HG03066 (cell line): ENCODE results near the gene ZFP36.
"Not testable (repeated sequence)": the region's sequence is repeated elsewhere in the genome, so short reads cannot be mapped to it uniquely, and the experiment has no call there.

Experiments used
- ATAC-seq: cut with Tn5 transposase; IDR thresholded peaks from one replicate; pipeline ENCODE4 v1.9.1; 2021; ENCODE audit warnings: low read depth; ENCODE audit not compliant: unreplicated experiment

ZFP36 gene, protein sequence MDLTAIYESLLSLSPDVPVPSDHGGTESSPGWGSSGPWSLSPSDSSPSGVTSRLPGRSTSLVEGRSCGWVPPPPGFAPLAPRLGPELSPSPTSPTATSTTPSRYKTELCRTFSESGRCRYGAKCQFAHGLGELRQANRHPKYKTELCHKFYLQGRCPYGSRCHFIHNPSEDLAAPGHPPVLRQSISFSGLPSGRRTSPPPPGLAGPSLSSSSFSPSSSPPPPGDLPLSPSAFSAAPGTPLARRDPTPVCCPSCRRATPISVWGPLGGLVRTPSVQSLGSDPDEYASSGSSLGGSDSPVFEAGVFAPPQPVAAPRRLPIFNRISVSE

DNA sequence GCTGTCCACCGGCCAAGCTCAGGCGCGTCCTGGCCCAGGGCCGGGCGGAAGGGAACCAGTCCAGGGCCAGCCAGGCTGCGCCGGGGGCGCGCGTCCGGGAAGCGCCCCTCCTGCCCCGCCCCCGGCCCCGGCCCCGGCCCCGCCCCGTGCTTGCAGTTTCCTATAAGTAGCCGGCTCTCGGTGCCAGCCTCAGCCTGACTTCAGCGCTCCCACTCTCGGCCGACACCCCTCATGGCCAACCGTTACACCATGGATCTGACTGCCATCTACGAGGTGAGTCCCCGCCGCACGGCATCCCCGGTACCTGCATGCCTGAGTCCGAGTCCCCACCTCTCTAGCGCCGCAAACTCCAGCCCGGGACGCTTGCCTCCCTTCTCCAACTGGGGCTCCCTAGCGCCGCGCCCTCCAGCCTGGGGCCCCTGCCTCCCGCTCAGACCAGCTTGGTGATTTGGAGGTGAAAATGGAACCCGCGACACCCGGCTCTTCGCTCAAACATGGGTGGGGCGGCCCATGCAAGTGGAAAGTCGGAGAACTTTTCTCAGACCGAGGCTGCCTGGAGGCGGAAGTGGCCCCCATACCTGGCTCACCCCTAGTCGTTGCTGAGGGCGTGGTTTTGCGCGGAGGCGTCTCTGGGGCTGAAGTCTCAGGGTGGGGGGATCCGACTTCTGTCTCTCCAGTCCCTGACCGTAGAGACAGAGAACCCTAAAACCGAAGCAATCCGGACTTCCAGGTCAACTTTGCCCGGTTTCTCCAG is at the start of gene ZFP36:
Gene ZFP36, plus strand, starts transcription at position 192 of the 754 bp plus-strand sequence. Its CDS starts 58 bp downstream, at position 250.
- ATAC-seq, result no peak

DNA sequence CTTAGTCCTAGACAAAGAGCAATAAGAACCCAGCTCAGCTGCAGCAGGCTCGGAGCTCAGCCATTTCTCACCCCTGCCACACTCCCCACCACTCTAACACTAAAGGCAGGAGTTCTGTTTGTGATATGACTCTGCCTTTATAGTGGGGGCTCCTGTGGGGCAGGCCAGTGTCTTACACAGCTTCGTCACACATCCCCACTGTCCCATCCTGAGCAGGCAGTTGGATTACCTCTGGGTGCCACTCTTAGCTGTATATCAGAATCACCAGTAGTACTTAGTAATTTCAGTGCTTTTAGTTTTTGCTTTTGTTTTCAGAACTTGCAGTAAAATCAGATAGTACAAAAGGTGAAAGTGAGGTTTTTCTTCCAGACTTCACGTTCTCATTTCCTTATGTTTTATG is 47.6 kb upstream of the ZFP36 start:
- ATAC-seq, result no peak

DNA sequence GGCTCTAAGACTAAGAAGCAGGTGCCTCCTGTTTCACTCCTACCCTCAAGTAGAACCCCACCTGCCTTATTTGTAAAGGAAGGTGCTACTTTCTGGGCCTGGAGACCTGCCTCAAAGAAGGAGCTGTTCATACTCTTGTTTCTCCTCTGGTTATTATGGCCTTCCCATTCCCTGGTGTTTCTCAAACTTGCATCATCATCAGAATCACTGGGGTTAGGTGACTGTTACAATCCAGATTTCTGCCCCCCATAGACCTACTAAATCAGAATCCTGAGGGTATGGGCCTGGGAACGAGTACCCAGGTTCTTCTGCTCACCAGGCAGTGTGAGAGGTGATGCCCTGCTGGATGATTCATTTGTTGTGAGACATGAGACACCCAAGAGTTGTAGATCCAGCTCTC is 46.0 kb upstream of the ZFP36 start:
- ATAC-seq, result no peak

DNA sequence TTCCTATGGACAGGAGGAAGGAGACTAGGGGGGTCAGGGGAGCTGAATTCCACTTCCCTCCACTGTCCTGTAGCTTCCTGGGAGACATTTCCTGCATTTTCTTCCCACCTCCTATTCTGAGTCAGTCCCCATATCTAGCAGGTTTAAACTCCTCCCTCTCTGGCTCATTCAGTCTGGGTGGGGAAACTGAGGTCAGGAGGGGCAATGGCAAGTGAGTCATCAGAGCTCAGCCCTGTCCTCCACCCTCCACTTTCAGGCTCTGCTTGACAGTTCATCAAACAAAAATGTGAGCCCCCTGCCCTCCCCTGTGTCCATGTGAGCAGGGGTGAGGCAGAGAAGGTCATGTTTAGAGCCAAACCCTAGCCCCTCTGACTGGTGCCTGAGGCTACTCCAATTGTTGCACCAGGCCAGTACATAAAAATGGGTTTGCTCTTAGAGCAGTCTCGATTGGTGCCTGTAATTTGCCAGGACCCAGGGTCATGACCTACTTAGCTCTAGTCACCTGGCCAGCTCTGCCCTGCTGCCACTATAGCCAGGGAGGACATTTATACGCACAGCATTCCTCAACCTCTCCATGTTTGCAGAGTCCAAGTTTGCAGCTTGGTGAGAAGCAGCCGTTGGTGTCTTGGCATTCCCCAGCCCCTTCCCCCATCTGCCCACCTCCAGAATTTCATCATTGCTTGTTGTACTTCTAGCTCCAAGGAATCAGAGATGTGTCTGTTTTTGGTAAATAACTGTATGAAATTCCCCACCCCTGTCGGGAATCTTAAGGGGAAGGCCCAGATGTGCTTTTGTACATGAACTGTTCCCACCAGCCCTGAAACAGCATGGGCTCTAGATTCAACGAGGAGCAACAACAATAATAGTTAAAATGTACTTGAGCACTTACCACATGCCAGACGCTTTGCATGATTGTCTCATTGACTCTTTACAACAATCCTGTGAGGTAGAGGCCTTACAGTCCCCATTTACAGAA is 43.7 kb upstream of the ZFP36 start:
- ATAC-seq, result no peak

DNA sequence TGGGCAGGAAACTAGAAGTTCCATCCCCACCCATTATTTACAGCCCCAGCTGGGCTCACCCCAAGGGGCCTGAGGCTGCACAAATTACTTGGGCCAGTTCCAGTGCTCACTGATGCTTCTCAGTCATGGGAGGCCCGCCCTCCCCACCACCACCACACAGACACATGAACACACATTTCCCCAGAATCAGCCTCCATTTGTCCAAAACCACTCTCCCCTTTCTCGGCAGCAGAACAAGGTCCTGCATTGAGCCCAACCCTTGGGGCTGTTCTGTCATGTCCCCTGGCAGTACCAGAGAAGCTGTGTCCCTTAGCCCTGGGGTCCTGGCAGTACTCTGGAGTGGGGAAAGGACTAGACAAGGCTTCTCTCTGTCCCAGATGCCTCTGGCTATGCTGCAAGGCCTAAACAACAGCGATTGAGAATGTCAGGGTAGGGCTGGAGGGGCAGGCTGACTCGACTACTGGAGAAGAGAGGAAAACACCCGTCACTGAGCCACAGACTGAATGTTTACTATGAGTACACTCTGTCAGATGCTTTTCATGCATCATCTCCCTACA is 42.7 kb upstream of the ZFP36 start:
- no peak for ATAC-seq

DNA sequence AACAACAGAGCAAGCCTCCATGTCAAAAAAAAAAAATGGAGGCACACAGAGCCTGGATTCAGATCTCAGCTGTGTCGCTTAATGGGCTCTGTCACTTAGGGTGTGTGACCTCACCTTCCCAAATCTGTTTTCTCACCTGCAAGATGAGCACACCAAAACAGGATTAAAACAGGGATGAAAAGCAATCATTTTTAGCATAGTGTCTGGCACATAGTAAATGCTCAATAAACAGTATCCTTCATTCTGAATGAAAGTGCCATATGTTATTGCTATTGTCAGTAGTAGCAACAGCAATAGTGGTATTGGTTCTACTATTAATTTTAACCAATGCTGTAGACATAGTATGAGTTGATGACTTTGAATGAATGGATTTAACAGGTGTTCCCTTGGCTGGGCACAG is 41.1 kb upstream of the ZFP36 start:
- ATAC-seq, result no peak

DNA sequence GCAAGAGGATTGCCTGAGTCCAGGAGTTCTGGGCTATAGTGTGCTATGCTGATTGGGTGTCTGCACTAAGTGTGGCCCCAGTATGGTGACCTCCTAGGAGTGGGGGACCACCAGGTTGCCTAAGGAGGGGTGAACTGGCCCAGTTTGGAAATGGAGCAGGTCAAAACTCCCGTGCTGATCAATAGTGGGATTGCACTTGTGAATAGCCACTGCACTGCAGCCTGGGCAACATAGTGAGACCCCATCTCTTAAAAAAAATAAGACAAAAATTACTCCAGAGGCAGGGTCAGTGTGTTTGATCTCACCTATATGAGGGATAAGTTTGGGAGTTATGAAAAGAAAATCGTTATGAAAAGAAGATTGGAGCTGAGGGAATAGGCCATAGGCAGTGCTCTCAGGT is 37.4 kb upstream of the ZFP36 start:
- no peak for ATAC-seq

DNA sequence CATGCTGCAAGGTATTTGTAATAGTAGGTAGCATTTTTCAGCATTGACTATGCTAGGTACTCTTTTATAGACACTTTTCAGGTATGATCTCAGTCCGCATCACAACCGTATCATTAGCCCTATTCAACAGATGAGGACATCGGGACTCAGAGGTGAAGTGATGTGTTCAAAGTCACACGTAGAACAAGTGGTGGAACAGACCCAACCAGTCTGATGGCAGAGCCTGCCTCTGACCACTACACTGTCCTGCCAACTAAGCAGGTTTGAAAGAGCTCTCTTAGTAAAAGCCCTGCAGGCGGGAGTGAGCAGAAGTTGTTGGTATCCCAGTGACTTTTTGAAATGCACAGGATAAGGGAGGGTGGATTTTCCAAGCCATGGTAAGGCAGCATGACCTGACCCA is 35.9 kb upstream of the ZFP36 start:
- ATAC-seq, result no peak

DNA sequence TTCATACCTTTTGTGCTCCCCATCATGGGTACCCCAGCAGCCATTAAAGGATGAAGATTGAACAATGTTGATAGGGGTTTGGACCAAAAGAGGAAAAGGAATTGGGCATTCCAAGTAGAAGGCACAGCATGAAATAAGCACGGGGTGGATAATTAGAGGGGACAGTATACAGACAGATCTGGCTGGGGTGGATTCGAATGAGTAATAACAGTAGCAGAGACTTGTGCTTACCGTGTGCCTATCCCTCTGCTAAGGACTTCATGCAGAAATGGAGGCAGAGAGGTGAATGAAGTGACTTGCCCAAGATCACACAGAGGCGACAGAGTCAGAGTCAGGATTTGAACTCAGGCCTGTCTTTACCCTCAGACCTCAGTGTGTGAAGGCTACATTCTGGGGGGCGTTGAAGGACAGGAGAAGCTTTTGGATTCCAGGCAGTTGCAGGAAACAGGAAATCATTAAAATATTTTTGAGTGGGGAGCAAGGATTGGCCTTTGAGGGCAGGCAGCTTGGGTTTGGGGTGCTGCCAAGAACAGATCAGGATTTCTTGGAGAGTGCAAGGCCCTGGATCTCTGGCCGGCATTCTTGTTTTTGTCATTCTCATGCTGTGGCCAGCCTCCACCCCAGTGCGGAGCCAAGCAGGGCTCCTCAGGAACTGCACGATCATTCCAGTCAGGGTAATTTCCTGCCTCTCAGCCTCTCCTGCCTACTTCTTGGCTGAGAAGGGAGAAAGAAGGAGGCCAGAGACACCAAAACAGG is 34.4 kb upstream of the ZFP36 start:
- no peak for ATAC-seq

DNA sequence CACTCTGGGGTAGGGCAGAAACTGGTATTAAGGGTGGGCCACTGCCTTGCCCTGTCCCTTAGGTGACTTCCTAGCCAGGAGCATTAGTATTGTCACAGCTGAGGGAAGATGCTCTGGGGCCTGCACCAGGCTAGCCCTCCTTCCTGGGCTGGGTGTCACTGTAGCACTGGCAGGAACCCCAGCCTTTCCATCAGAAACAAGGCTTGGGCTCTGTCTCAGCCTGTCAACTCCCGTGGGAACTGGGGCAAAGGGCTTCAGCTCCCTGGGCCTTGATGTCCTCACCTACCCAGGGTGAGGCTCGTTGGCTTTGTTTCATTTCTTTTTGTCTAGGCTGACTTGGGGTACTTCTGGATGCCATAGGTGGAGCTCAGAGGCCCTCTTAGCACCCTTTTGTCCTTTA is 33.7 kb upstream of the ZFP36 start:
- ATAC-seq, result no peak

DNA sequence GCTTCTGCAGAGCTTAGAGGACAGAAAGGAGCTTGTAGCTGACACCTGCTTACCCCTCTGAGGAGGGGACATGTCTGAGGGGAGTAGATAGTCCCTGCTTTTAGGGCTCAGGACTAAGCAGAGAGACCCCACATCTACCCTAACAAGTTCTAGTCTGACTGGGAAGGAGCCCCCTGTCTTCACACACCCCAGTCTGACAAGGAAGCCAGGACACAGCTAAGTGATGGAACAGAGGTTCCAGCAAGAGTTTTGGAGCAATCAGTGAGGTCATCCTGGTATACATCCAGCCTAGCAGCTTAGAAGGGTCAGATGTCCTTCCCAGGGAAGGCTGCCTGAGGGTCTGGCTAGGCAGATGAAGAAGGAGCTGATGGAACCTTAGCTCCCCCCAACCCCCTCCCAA is 30.7 kb upstream of the ZFP36 start:
- no peak for ATAC-seq

DNA sequence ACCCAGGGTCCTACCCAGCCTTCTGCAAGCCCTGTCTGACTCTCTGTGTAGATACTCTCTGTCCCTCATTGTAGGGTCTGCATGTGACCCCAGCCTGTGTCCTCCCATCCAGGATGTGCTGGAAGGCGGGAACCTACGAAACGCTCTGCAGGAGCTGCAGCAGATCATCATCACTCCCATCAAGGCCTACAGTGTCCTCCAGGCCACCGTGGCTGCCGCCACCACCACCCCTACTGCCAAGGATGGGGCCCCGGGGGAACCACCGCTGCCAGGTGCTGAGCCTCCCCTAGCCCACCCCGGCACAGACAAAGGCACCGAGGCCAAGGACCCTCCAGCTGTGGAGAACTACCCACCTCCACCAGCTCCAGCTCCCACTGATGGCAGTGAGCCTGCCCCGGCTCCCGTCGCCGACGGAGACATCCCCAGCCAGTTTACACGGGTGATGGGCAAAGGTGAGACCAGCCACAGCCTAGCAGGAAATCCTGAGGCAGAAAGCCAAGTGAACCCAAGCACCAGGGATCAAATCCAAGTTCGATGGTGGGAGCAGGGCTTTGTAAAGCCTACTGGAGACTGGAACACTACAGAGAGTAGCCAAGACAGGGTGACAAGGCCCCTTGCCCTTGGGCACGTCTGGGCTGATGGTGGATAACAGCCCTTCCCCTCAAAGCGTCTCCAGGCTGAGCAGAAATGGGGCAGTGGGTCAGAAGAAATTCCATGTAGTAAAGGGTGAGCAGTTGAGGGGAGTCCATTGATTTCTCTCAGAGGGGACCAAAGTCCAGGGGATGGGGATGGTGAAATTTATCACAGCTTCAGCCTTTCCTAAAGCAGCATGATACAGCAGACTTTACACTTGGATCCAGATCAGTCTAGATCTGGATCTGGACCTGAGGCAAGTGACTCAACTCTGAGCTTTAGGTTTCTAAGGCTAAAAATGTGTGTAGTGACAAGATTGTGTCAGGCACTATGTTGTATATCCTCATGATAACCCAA is 29.0 kb upstream of the ZFP36 start:
- no peak for ATAC-seq

DNA sequence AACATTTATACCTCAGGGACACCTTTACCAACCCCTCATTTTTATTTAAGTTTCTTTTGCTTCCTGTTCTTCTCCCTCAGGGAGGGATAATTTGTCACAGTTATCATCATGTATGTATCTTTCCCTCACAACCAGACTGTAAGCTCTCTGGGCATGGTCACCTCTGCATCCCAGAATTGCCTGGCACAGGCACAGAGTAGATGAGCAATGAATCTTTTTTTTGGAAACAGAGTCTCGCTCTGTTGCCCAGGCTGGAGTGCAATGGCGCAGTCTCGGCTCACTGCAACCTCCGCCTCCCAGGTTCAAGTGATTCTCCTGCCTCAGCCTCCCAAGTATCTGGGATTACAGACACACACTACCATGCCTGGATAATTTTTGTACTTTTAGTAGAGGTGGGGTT is 27.3 kb upstream of the ZFP36 start:
- ATAC-seq, result not testable (repeated sequence)

DNA sequence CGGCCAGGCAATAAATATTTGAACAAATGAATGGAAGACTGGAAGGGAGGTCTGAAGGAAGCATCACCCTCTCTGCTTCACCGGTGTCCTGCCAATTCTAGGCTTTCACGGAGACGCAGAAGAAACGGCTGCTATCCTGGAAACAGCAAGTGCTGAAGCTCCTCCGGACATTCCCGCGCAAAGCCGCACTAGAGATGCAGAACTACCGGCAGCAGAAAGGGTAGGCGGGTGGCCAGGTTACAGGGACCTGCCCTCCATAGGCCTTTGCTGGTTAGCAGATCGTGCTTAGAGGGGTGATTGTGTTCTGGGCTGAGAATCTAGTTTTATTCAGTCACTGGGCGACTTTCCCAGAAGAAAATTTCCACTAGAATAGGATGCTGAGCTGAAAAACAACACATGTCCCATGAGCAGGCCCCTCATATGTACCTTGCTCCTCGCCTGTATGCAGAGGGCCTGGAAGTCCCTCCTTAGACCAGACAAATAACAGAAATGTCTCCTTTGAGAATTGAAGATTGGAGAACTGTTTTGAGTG is 26.7 kb upstream of the ZFP36 start:
- no peak for ATAC-seq

DNA sequence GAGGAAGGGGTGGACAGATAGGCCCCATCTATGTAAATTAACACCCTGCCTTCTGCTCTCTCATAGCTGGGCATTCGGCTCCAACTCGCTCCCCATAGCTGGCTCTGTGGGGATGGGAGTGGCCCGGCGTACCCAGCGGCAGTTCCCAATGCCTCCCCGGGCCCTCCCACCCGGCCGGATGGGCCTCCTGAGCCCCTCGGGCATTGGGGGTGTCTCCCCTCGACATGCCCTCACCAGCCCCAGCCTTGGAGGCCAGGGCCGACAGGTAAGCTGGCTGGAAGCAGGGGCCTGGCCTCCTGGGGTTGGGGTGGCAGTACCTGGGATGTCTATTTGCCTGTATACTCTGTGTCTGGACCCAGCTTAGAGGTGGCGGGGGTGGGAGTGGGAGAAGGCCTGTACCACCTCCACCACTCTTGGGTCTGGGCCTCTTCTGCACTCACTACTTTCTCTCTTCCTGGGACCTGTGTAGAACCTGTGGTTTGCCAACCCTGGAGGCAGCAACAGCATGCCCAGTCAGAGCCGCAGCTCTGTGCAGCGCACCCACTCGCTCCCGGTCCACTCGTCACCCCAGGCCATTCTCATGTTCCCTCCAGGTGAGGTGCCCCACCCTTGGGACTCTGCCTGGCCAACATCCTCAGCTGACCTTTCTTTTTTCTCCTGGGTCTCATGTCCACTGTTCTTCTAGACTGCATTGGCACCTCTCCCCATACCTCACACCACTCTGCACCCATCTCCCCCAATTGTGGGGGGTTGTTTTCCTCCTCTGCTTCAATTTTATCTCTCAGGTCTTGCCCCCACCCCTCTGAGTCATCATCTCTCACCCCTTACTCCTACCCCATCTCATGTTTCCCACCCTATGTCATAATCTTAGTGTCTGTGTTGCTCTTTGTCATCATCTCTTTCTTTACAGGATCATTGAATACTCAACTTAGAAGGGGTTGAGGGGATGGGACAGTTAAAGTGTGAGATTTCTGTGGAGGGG is 25.8 kb upstream of the ZFP36 start:
- ATAC-seq, result no peak

DNA sequence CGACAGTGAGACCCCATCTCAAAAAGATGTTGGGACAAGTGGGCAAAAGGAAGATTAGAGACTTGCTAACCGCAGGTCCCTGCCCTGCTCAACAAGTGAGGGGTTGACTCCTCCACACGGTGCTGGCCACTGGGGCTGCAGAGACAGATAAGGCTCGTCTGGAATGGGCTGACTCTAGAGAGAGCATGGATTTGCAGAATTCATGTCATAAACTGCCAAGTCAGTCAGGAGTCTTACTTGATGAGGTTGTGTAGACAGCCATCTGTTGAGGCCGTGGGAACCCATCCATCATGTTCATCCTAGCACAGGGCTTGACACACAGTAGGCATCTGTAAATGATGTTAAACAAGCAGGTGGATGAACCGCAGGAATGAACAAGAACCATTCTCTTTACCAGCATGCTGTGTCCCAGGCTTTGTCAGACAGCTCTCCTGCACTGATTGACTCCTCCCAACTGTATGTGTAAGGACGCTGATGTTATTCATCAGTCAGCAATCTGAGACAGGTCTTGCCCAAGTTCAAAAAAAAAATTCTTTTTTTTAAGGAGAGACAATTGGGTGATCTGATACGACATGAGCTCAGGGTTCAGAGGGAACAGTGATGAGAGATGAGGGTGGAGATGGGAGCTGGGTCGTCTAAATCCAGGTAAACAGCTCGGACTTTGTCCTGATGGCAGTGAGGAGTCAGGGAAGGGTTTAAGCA is 24.6 kb upstream of the ZFP36 start:
- ATAC-seq, result no peak
